Liver (tissue), 3 donors: ENCODE measurements around the gene TRIM4.

Experiments
- EGR1 ChIP-seq, 2 donors: IDR thresholded peaks; 2 replicates each; pipeline ENCODE4 v1.6.1; 2016 to 2018; ENCODE audit warnings: antibody characterized with exemption in 2 of 2, low read depth in 2 of 2
- HNF4A ChIP-seq, 2 donors: conservative IDR thresholded peaks; 2 replicates each; pipeline ENCODE4 v1.6.1; 2016; ENCODE audit warnings: antibody characterized with exemption in 2 of 2, mild to moderate bottlenecking in 2 of 2
- JUND ChIP-seq, 2 donors: IDR thresholded peaks; 2 replicates each; pipeline ENCODE4 v1.6.1; 2016; ENCODE audit warnings: antibody characterized with exemption in 2 of 2
- NR2F2 ChIP-seq: IDR thresholded peaks from 2 replicates; pipeline ENCODE4 v1.6.1; 2016; ENCODE audit warnings: antibody characterized with exemption
- RAD21 ChIP-seq, 2 donors: IDR thresholded peaks; 2 replicates each; pipeline ENCODE4 v1.6.1; 2016; ENCODE audit warnings: antibody characterized with exemption in 2 of 2, mild to moderate bottlenecking in 2 of 2
- RXRA ChIP-seq, 2 donors: IDR thresholded peaks; 2 replicates each; pipeline ENCODE4 v1.6.1; 2017 to 2018; ENCODE audit warnings: antibody characterized with exemption in 2 of 2, mild to moderate bottlenecking in 1 of 2
- TAF1 ChIP-seq: conservative IDR thresholded peaks from 2 replicates; pipeline ENCODE4 v1.6.1; 2016; ENCODE audit warnings: antibody characterized with exemption, mild to moderate bottlenecking
- TF ChIP-seq, protein P1 (sequence below): fragments of 150-350 bp; IDR thresholded peaks from 2 replicates; pipeline ENCODE4 v1.5.1; 2017; ENCODE audit warnings: improper control_type of control experiment, low read depth, low read length; ENCODE audit not compliant: missing input control
- TF ChIP-seq, protein P2 (sequence below): IDR thresholded peaks from 2 replicates; pipeline ENCODE4 v1.6.1; 2016; ENCODE audit warnings: antibody characterized with exemption
- TF ChIP-seq, protein P3 (sequence below): IDR thresholded peaks from 2 replicates; pipeline ENCODE4 v1.6.1; 2016; ENCODE audit warnings: antibody characterized with exemption
- TF ChIP-seq, protein P4 (sequence below): IDR thresholded peaks from 2 replicates; pipeline ENCODE4 v1.6.1; 2016; ENCODE audit warnings: antibody characterized with exemption
- donor health status: healthy.
- donor health status: healthy.

DNA sequence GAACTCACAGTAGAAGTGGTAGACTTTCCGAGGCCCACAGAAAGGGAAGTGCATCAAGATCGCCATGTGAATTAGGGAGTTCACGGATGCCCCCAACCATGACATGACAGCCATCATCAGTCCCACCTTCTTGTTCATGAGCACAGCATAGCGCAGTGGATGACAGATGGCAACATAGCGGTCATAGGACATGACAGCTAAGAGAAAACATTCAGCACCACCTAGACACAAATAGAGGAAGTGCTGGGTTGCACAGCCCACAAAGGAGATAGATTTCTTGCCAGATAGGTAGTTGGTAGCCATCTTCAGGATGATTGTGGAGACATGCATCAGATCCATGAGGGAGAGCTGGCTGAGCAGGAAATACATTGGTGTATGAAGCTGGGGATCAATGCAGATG, 42.8 kb downstream of the TRIM4 start:
- TF ChIP-seq, protein P1, sequence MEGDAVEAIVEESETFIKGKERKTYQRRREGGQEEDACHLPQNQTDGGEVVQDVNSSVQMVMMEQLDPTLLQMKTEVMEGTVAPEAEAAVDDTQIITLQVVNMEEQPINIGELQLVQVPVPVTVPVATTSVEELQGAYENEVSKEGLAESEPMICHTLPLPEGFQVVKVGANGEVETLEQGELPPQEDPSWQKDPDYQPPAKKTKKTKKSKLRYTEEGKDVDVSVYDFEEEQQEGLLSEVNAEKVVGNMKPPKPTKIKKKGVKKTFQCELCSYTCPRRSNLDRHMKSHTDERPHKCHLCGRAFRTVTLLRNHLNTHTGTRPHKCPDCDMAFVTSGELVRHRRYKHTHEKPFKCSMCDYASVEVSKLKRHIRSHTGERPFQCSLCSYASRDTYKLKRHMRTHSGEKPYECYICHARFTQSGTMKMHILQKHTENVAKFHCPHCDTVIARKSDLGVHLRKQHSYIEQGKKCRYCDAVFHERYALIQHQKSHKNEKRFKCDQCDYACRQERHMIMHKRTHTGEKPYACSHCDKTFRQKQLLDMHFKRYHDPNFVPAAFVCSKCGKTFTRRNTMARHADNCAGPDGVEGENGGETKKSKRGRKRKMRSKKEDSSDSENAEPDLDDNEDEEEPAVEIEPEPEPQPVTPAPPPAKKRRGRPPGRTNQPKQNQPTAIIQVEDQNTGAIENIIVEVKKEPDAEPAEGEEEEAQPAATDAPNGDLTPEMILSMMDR, result no peak
- TF ChIP-seq JUND (IDR thresholded peaks at IDR 0.05) (no peak), NR2F2 (no peak), EGR1 (IDR thresholded peaks at IDR 0.05; ENCODE audit: low read depth in 2 of 2) (no peak), HNF4A (conservative IDR thresholded peaks at IDR 0.05) (no peak), RXRA (IDR thresholded peaks at IDR 0.05) (no peak), TAF1 (no peak), RAD21 (IDR thresholded peaks at IDR 0.05) (no peak)
- TF ChIP-seq, protein P2, sequence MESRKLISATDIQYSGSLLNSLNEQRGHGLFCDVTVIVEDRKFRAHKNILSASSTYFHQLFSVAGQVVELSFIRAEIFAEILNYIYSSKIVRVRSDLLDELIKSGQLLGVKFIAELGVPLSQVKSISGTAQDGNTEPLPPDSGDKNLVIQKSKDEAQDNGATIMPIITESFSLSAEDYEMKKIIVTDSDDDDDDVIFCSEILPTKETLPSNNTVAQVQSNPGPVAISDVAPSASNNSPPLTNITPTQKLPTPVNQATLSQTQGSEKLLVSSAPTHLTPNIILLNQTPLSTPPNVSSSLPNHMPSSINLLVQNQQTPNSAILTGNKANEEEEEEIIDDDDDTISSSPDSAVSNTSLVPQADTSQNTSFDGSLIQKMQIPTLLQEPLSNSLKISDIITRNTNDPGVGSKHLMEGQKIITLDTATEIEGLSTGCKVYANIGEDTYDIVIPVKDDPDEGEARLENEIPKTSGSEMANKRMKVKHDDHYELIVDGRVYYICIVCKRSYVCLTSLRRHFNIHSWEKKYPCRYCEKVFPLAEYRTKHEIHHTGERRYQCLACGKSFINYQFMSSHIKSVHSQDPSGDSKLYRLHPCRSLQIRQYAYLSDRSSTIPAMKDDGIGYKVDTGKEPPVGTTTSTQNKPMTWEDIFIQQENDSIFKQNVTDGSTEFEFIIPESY, result no peak
- TF ChIP-seq, protein P3, sequence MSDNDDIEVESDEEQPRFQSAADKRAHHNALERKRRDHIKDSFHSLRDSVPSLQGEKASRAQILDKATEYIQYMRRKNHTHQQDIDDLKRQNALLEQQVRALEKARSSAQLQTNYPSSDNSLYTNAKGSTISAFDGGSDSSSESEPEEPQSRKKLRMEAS, result no peak
- TF ChIP-seq, protein P4, sequence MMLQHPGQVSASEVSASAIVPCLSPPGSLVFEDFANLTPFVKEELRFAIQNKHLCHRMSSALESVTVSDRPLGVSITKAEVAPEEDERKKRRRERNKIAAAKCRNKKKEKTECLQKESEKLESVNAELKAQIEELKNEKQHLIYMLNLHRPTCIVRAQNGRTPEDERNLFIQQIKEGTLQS, result no peak
